Right ventricle myocardium superior (tissue), 1 donor: ENCODE data around the gene USP28. TPM values are rescaled to one million over a fixed set of nuclear protein-coding genes. Genes with fewer than 3 reads are reported as not detected.
"Not testable (repeated sequence)": the region's sequence is repeated elsewhere in the genome, so short reads cannot be mapped to it uniquely, and the experiment has no call there.

ENCODE experiments used
- ATAC-seq: fragments of 200-7000 bp; cut with Tn5 transposase; one replicate; pipeline ENCODE4 v1.9.1; 2020; ENCODE audit warnings: mild to moderate bottlenecking; ENCODE audit not compliant: poor library complexity
- DNase-seq: peaks from one replicate; pipeline ENCODE4 v3.0.0-alpha.2; 2020
- intact Hi-C: fragments of 100-400 bp; cut with DNase I; formaldehyde crosslinking; loops from one replicate; pipeline ENCODE4 v1.11.2; 2022
- long read RNA-seq: library from polyadenylated mRNA; unstranded; transcript quantifications from one replicate; pipeline ENCODE4 v2.0.0, GENCODE V29; 2021
- total RNA-seq: library from RNA; stranded (reverse); fragmentation: NEBNext Ultra II Directional; extraction: Animal tissue kit (Norgen Biotek cat#: 25700); gene quantifications from one replicate; pipeline ENCODE4 v1.2.1, GENCODE V29; 2021
- donor health status: DM: no; HTN: yes; CAD: no; lungs with severe emphysema.

Gene USP28, protein sequence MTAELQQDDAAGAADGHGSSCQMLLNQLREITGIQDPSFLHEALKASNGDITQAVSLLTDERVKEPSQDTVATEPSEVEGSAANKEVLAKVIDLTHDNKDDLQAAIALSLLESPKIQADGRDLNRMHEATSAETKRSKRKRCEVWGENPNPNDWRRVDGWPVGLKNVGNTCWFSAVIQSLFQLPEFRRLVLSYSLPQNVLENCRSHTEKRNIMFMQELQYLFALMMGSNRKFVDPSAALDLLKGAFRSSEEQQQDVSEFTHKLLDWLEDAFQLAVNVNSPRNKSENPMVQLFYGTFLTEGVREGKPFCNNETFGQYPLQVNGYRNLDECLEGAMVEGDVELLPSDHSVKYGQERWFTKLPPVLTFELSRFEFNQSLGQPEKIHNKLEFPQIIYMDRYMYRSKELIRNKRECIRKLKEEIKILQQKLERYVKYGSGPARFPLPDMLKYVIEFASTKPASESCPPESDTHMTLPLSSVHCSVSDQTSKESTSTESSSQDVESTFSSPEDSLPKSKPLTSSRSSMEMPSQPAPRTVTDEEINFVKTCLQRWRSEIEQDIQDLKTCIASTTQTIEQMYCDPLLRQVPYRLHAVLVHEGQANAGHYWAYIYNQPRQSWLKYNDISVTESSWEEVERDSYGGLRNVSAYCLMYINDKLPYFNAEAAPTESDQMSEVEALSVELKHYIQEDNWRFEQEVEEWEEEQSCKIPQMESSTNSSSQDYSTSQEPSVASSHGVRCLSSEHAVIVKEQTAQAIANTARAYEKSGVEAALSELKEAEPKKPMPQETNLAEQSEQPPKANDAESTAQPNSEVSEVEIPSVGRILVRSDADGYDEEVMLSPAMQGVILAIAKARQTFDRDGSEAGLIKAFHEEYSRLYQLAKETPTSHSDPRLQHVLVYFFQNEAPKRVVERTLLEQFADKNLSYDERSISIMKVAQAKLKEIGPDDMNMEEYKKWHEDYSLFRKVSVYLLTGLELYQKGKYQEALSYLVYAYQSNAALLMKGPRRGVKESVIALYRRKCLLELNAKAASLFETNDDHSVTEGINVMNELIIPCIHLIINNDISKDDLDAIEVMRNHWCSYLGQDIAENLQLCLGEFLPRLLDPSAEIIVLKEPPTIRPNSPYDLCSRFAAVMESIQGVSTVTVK
- 136 TPM for total RNA-seq
- long read RNA-seq, full-length matches to known transcripts, result 52 of 188 reads
- long read RNA-seq, partial matches to known transcripts, result 24 of 188 reads
- long read RNA-seq, other reads (novel, unspliced or antisense), result 112 of 188 reads

DNA sequence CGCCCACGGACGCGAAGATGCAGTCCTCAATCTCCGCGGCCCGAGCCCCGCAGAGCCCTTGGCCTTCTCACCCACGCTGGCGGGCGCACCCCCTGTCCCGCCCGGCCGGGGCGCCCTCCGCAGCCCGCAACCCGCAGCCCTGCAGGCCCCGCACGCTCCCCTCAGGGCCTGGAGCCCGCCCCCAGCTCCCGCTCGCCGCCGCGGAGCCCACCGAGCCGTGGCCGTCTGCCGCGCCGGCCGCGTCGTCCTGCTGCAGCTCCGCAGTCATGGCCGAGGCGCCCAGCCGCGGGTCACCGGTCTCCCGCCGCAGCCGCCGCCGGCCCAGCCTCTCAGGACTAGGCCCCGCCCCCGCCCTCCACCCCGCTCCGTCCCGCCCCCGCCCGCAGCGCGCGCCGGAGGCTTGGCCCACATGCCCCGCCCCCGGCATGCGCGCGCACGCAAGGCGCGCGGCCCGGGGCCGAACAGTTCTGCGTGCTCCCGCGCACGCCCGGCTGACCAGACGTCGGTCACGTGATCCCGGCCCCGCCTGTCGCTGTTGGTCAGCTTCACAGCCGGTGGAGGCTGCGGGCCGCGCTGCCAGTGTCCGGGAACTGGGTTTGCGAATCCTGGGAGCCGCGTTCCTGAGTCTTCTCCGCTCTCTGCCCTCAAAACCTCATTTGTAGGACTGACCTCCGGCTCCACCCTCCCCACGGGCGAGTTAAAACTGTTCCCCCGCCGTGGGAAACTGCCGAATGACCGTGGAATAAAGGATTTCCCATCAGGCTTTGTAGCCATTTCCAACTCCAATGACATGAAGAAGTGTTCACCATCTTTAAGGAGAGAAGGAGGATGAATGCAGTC, at the start of gene USP28:
Gene USP28 (minus strand): TSS at position 339 of the 840 bp plus-strand sequence. CDS start 71 bp downstream, at position 268.
- peak; percentile 84 for ATAC-seq
- intact Hi-C loops, result loop anchor here (10.0 kb wide), 1 partner anchor 71 kb away; no protein-coding TSS in a partner anchor
- DNase-seq, result peak; percentile 99

DNA sequence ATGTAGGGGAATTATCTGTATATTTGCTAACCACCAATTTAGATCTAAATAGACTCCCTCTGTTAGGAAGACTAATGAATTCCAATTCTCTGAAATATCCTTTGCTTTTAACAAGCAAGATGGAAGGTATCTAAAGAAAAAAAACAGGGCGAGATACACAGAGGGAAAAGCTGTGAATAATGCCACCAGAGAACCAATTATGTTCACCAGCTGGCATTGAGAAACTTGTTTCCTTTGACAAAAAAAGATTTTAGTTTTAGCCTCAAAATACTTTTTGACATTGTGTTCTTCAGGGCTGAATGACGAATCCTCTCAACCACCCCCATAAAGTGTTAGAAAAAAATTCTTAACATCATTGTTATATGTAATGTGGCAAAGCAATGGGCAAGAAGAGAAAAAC, 48.2 kb upstream of the USP28 start:
- intact Hi-C loops, result no loop called here
- ATAC-seq (no peak), DNase-seq (no peak)

DNA sequence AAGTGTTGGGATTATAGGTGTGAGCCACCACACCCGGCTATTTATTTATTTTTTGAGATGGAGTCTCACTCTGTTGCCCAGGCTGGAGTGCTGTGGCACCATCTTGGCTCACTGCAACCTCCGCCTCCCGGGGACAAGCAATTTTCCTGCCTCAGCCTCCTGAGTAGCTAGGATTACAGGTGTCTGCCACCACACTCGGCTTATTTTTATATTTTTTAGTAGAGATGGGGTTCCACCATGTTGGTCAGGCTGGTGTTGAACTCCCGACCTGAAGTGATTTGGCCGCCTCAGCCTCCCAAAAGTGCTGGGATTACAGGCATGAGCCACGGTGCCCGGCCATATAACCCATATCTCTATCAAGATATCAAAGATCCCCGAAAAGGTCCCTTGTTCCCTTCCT, 36.1 kb upstream of the USP28 start:
- ATAC-seq, DNase-seq, intact Hi-C loops: not testable (repeated sequence)

DNA sequence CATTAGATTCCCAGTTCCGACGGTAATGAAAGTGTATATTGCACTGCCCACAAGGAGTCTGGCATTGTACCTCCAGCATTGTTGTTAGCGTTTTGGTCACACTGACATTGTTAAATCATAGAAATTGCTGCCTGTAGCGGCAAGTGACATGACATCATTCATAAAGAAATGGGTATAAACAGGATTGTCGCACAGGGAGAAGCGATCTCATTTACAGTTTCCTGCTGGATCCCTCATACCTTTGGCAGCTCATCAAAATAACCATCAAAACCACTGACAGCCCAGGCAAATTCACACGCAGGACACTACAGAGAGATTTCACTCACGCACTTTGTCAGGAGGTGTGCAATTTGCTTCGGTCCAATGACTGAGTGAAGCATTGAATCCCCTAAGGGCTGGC, 32.7 kb upstream of the USP28 start:
- intact Hi-C loops, result no loop called here
- DNase-seq, result no peak
- ATAC-seq, result no peak

DNA sequence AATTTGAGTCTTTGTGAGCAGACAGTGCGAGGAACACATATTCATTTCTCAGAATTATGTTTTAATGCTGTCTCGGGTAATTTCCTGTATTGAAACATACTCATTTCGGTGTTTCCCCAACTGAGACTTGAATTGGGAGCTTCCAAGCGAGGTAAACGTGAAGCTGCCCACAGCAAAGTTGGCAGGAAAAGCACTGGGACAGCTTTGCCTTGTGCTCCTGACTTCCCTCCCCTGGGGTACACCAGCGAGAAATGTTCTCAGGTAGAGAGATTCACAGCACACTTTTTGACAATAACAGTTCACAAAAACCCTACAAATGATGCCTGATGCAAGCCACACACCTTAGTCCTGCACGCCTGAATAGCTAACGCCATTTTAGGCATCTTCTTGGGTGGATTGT, 32.3 kb upstream of the USP28 start:
- DNase-seq (no peak), ATAC-seq (no peak)
- intact Hi-C loops, result no loop called here

DNA sequence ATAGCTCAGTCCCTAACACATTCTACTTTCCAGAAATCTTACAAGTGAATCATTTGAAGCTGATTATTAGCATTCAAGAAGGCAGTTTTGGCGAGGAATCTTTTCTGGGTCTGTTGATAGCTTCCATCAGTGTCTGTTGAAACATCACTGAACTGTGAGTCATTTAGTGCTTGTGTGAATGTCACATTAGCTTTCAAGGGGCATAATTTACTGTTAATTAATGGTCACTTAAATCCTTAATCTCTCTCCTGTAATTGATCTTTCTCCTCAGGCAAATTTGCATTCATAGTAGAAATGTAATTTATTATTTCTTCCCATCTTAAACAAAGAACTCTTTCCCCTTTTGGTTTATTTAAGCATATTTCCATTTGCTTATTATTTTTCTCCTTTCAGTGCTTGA, 31.8 kb upstream of the USP28 start:
- DNase-seq (no peak), ATAC-seq (no peak)
- intact Hi-C loops, result no loop called here

DNA sequence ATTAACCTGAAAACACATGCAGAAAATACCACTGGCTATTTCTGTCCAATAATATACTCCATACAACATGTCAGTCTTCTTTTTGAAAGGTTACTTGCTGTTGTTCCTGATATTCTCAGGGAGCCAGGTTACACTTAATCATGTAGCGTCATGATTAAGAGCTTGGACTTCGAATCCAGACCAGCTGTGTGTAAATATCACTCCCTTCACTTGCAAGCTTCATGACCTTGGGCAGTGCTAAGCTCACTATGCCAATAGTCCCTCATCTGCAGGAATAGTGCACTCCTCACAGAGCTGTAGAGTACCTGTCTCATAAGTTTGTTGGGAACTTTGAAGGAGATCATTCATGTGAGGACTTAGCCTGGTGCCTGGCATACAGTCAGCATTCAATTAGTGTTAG, 31.1 kb upstream of the USP28 start:
- ATAC-seq (peak; percentile 45), DNase-seq (no peak)
- intact Hi-C loops, result no loop called here

DNA sequence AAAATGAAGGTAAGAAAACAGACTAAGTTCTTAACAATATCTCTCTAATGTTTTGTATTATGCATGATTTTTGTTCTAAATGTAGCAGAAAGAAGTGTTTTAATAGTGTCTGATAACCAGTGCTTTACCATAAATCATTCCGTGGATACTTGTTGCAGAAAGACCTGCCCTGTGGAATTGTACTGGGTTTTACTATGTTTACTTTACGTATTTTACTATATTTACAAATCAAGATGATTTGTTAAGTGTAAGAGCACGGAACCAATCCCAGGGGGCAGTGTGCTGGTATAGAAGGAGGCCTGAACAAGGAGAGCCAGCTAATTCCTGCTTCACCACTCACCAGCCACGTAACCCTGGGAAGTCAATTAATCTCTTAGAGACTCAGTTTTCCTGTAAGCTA, 30.7 kb upstream of the USP28 start:
- DNase-seq (no peak), ATAC-seq (no peak)
- intact Hi-C loops, result no loop called here

DNA sequence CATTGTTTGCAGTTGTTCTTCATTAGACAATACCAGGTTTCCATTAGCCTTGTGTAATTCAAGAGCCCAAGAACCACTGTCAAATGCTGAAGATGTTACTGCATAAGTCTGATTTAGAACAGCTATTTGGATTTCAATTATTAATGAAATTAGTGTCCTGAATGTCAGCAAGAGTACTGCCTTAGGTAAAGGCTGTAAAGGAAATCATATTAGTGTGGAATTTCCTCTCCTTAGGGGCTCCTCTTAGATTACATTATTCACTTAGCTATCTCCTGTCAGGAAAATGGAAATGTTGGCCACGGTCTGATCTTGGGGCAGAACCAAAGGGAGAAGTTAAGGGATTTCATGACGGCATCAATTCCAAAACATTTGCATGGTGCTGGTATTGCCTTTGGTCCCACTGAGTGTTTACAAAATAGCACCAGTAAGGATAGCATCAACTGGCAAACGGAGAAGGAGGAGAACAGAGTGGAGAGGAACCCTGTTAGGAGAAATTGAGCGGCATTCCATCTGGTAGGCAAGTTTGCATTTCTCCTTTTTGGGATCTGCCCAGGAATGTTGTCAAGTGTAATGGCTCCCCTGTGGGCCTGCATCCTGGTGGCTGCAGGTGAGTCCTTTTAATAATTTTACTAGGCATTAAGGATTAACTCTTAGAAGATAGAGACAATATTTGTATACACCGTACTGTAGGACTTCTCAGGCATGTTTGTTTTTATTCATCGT, 29.2 kb upstream of the USP28 start, which contains the start of gene HTR3B:
Gene HTR3B (plus strand): TSS at position 418 of the 723 bp plus-strand sequence. CDS start 138 bp downstream, at position 556.
- intact Hi-C loops, result no loop called here
- no peak for DNase-seq
- ATAC-seq, result no peak

DNA sequence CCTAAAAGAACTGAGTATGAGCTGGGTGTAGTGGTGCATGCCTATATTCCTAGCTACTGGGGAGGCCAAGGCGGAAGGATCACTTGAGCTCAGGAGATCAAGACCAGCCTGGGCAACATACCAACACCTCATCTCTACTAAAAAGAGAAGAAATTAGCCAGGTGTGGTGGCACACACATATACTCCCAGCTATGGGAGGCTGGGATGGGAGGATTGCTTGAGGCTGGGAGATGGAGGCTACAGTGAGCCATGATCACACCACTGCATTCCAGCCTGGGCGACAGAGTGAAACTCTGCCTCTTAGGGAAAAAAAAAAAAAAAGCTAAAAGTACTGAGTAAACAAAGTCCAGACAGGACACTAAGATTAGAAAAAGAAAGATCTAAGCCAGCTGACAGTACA, 25.8 kb upstream of the USP28 start:
- ATAC-seq (no peak), DNase-seq (no peak)
- intact Hi-C loops, result no loop called here

DNA sequence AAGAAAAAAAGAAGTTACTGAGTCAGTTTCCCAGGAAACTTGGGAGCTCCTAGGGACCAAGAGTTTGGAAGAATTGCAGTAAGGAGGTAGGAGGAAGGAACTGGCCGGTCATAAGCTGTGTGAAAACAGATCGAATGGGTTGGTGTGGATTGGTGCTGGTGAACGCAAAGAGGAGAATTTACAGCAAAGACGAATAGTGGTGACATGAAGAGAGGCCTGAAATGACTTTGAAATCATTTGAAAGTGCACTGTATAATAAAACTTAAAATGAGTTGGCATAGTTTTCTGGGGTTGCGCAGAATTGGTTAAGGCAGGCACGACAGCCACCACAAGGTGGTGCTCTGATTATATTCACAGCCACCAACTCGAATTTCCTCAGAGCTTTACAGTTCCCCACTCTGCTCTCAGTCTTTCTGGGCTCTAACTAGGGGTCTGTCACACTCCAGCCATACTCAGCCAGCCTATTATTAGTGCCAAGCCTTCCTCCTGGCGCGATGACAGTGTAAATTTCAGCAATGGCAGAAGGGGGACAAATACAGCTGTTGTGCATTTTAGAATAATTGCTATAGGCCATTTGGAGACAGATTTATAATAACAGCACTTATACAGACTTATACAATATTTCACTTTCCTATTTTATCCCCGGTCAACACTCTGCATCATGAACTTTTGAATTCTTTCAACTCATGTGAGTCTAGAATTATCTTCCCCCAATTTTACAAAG, 20.9 kb upstream of the USP28 start:
- intact Hi-C loops, result loop anchor here (2.0 to 10.0 kb wide), 2 partner anchors 138 to 364 kb away; no protein-coding TSS in a partner anchor
- DNase-seq, result peak; percentile 53
- peak; percentile 84 for ATAC-seq

DNA sequence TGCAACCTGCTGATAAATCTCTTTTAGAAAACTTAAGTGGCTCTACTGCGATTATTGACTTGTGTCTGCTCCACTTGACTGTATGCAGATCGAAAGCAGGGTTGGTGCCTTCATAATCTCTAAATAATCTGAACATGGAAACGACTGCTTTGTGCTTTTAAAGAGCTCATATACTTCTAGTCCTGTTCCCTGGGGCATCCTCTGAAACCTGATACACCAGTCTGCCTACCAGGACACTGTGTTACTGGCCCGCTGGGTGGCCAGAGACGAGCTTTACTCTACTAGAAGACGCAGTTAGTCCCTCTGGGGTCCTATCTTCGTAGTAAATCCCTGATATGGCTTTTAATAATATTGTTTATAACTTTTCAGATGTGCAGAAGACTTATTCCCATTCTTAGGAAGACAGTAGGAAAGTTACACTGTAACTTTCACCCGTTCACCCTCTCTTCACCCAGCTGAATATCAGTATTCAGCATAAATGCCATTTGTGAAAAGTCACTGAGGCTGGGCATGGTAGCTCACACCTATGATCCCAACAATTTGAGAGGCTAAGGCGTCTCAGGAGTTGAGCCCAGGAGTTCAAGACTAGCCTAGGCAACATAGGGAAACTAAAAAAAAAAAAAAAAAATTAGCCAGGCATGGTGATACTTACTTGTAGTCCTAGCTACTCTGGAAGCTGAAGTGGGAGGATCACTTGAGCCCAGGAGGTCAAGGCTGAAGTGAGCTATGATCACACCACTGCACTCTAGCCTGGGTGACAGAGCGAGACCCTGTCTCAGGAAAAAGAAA, 20.2 kb upstream of the USP28 start:
- ATAC-seq (peak; percentile 73), DNase-seq (no peak)
- intact Hi-C loops, result loop anchor here (2.0 to 10.0 kb wide), 2 partner anchors 139 to 365 kb away; no protein-coding TSS in a partner anchor

DNA sequence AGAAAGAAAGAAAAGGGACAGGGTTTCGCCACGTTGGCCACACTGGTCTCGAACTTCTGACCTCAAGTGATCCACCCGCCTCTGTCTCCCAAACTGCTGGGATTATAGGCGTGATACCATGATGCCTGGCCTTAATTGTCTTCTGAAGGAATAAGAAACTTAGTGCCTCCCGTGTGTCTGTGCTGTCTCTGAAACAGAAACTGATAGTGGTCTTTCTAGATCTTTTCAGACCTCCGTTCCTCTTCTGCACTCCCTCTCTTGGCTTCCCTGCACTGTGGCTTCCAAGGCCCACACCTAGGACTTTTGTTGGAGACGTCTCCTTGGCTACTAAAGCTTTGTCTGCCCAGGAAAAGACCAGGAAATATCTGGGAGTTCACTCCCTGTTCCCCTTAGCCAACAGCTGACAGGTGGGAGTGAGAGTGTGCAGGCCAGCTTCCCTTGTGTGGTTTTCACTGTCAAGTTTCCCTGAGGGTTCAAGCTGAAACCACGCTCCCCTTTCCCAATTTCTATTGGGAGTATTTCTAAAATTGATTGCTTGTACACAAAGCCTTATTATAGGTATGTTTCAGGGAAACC, 19.1 kb upstream of the USP28 start:
- ATAC-seq (peak; percentile 72), DNase-seq (no peak)
- intact Hi-C loops, result loop anchor here (10.0 kb wide), 1 partner anchor 140 kb away; no protein-coding TSS in a partner anchor

DNA sequence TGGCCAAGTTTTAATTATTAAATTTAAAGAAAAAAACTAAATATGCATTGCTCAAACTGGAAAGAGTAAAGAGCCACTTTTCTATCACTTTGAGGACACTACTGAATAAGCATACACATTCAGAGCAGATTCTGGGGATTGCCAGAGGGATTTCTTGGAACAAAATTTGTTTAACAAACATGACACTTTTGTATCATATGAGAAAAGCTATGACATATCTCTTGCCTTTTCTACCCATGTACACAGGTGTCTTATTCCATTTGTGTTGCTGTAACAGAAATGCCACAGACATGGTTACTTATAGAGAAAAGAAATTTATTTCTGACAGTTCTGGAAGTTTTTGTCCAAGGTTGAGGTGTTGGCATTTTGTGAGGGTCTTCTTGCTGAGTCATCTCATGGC, 13.5 kb upstream of the USP28 start:
- intact Hi-C loops, result no loop called here
- DNase-seq (no peak), ATAC-seq (no peak)

DNA sequence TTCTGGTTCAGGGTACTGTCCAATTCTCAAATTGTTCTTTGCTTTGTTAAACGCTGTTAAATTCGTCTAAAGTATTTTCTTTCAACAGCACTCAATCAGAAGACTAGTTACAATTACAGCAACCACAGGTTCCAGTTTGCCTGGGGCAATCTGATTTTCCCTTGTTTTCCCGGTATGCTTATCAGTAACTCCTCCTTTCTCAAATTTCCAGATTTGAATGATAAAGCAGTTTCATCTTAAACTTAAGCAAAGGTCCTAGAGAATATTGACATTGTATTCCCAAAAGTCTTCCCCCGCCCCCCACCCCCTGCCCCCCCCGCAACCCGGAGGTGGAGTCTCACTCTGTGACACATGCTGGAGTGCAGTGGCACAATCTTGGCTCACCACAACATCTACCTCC, 10.5 kb upstream of the USP28 start:
- intact Hi-C loops, result no loop called here

More for the DNA sequence above, 10.5 kb upstream of the USP28 start:
- DNase-seq, result no peak
- ATAC-seq, result no peak
